ENCODE data around the gene RHOD.

RHOD gene

DNA sequence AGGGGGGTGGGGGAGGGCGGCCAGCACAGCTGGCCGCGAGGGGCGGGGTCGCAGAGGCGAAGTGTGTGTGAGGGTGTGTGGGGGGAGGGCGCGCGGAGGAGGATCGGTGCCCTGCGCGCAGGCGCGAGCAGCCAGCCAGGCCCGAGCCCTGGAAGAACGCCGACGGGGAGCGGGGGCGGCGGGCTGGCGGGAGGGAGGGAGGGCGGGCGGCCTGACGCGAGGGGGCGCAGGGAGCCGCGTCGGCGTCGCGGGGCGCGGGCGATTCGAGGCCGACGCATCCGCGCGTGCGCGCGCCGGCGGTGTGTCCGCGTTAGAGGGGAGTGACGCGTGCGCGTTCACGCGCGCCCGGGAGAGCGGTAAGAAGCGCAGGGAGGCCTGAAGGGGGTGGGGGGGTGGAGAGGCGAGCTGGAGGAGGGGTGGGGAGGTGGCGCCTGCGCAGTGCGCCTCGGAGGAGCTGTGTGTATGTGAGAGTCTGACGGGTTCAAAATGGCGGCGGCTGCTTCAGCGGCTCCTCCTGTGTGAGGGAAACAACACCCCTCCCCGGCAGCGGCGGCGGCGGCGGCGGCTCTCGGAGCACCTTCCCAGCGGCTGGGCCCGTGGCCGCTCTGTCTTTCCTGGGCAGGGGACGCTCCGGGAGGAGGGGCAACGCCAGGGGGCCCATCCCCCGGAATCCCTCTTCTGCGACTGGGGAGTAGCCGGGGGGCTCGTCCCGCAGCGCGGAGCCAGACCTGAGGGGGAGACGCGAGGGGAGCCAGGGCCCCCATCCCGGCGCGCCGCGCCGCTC, 62.3 kb downstream of the RHOD start, which contains the start of gene KDM2A:
Gene KDM2A (plus strand): TSS at position 463 of the 784 bp plus-strand sequence. CDS start 2,054 bp downstream, outside the sequence.
- Histone ChIP-seq H3K9me2 (replicated peaks; ENCODE audit: insufficient read depth, low read length) (no peaks in the 10 kb centered on the region), H4K20me1 (ENCODE audit: insufficient read depth, low read length) (0 out of 2 replicates have a peak, but pooled peaks cover 4% of the 10 kb centered on the region), H3F3A (ENCODE audit: insufficient read depth, low read length) (peaks cover 34% of the 10 kb centered on the region), H3K36me3 (replicated peaks; ENCODE audit: insufficient read depth, low read length) (no peaks in the 10 kb centered on the region), H3K27ac (ENCODE audit: low read length) (peak within 1 kb of the TSS; percentile 80), H3K4me3 (ENCODE audit: low read length) (peak within 1 kb of the TSS; percentile 97), H3K4me2 (ENCODE audit: low read depth, low read length) (peak within 1 kb of the TSS; percentile 79), H3K27me3 (replicated peaks; ENCODE audit: insufficient read depth, low read length) (no peaks in the 10 kb centered on the region), H3K4me1 (ENCODE audit: low read length) (peaks cover 13% of the 10 kb centered on the region), H3K79me2 (ENCODE audit: low read length) (peaks cover 46% of the 10 kb centered on the region), H2AFZ (ENCODE audit: low read length) (0 out of 2 replicates have a peak within 1 kb of the TSS, but pooled peaks have one; percentile 67), H3K9ac (ENCODE audit: low read length) (peak within 1 kb of the TSS; percentile 91), H3K9me3 (replicated peaks; ENCODE audit: insufficient read depth, low read length) (no peaks in the 10 kb centered on the region)
- peak; percentile 98 for DNase-seq
- TF ChIP-seq EZH2phosphoT487 (IDR thresholded peaks at IDR 0.05; ENCODE audit: low read length): no peak
- TF ChIP-seq, protein P1, sequence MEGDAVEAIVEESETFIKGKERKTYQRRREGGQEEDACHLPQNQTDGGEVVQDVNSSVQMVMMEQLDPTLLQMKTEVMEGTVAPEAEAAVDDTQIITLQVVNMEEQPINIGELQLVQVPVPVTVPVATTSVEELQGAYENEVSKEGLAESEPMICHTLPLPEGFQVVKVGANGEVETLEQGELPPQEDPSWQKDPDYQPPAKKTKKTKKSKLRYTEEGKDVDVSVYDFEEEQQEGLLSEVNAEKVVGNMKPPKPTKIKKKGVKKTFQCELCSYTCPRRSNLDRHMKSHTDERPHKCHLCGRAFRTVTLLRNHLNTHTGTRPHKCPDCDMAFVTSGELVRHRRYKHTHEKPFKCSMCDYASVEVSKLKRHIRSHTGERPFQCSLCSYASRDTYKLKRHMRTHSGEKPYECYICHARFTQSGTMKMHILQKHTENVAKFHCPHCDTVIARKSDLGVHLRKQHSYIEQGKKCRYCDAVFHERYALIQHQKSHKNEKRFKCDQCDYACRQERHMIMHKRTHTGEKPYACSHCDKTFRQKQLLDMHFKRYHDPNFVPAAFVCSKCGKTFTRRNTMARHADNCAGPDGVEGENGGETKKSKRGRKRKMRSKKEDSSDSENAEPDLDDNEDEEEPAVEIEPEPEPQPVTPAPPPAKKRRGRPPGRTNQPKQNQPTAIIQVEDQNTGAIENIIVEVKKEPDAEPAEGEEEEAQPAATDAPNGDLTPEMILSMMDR (IDR thresholded peaks at IDR 0.05; ENCODE audit: low read length): no peak
- TF ChIP-seq EZH2 (optimal IDR thresholded peaks at IDR 0.05; ENCODE audit: low read depth, low read length): no peak

DNA sequence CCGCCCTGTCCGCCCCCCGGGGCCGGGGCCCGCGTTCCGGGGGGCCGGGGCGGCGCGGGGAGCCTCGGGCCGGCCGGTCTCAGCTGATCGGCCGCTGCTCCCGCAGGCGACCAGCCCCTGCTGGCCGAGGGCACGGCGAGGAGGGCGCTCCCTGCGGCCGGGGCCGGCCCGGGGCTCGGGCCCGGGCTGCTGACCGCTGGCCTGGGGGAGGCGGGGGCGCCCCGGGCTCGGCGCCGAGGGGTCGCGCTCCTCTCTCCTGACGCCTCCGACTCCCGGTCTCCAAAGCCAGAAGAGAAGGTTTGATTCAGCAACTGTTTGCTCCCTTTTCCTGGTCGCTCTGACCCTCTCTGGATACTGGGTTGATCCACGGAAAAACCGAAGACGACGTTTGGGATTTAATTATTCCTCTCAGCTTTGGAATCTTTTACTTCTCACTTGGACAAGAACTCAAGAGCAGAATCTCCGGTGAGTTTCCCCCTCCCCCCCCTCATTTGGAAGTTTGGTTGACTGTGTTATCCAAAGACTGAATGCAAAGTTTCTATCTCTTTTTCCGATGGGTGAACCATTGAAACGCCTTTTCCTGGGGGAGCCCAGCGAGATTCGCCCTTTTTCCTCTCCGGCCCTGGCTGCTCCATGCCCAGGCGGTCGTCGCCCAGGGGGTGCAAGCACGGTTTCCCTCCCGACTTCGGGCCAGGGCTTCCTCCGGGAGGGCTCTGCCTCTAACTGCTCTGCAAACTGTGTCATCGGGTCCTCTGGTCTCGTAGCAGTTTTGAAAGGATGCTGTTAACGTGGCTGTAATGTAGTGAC, 63.1 kb downstream of the RHOD start:
- Histone ChIP-seq H3K9ac (ENCODE audit: low read length) (peak overlapping the region; percentile 91), H3K4me2 (ENCODE audit: low read depth, low read length) (peak overlapping the region; percentile 64), H3K4me3 (ENCODE audit: low read length) (peak overlapping the region; percentile 97), H3K27me3 (replicated peaks; ENCODE audit: insufficient read depth, low read length) (no peaks in the 10 kb centered on the region), H3K9me3 (replicated peaks; ENCODE audit: insufficient read depth, low read length) (no peaks in the 10 kb centered on the region), H3F3A (ENCODE audit: insufficient read depth, low read length) (peaks cover 34% of the 10 kb centered on the region), H2AFZ (ENCODE audit: low read length) (0 out of 2 replicates have a peak overlapping the region, but pooled peaks have one; percentile 40), H3K4me1 (ENCODE audit: low read length) (peaks cover 13% of the 10 kb centered on the region), H3K36me3 (replicated peaks; ENCODE audit: insufficient read depth, low read length) (no peaks in the 10 kb centered on the region), H3K9me2 (replicated peaks; ENCODE audit: insufficient read depth, low read length) (no peaks in the 10 kb centered on the region), H4K20me1 (ENCODE audit: insufficient read depth, low read length) (0 out of 2 replicates have a peak, but pooled peaks cover 4% of the 10 kb centered on the region), H3K79me2 (ENCODE audit: low read length) (peaks cover 54% of the 10 kb centered on the region), H3K27ac (ENCODE audit: low read length) (peak overlapping the region; percentile 71)
- DNase-seq: peak; percentile 29
- TF ChIP-seq EZH2 (optimal IDR thresholded peaks at IDR 0.05; ENCODE audit: low read depth, low read length): no peak
- TF ChIP-seq, protein P1 (IDR thresholded peaks at IDR 0.05; ENCODE audit: low read length): no peak
- TF ChIP-seq EZH2phosphoT487 (IDR thresholded peaks at IDR 0.05; ENCODE audit: low read length): no peak

DNA sequence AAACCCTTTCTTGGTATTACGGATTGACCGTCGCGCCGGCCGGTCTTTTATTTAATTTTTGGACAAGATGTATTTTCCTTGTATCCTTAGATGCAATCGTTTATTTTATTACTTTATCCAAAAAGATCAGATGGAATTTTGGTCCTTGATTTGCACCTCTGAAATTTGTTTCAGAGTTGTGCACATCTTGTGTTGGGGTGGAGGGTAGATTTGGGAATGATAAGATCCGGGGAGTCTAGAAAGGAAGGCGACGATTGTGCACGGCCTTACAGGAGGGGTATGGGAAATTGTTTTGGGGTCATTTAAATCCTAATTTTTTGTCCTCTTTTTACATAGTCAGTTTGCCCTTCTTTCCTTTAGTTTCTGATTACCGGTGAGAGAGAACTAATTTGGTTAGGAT, 63.8 kb downstream of the RHOD start:
- Histone ChIP-seq H3K79me2 (ENCODE audit: low read length) (peaks cover 60% of the 10 kb centered on the region), H3F3A (ENCODE audit: insufficient read depth, low read length) (peaks cover 34% of the 10 kb centered on the region), H4K20me1 (ENCODE audit: insufficient read depth, low read length) (0 out of 2 replicates have a peak, but pooled peaks cover 4% of the 10 kb centered on the region), H2AFZ (ENCODE audit: low read length) (no peak overlapping the region), H3K4me1 (ENCODE audit: low read length) (peaks cover 13% of the 10 kb centered on the region), H3K9ac (ENCODE audit: low read length) (peak overlapping the region; percentile 81), H3K9me2 (replicated peaks; ENCODE audit: insufficient read depth, low read length) (no peaks in the 10 kb centered on the region), H3K4me2 (ENCODE audit: low read depth, low read length) (peak overlapping the region; percentile 64), H3K27ac (ENCODE audit: low read length) (peak overlapping the region; percentile 69), H3K27me3 (replicated peaks; ENCODE audit: insufficient read depth, low read length) (no peaks in the 10 kb centered on the region), H3K36me3 (replicated peaks; ENCODE audit: insufficient read depth, low read length) (no peaks in the 10 kb centered on the region), H3K9me3 (replicated peaks; ENCODE audit: insufficient read depth, low read length) (no peaks in the 10 kb centered on the region), H3K4me3 (ENCODE audit: low read length) (peak overlapping the region; percentile 97)
- TF ChIP-seq, protein P1 (IDR thresholded peaks at IDR 0.05; ENCODE audit: low read length): no peak
- no peak for TF ChIP-seq EZH2phosphoT487 (IDR thresholded peaks at IDR 0.05; ENCODE audit: low read length)
- no peak for DNase-seq
